Measurements from ENCODE around the gene ZNF22. TPM values are rescaled to one million over a fixed set of nuclear protein-coding genes. Genes with fewer than 3 reads are reported as not detected.
A peak's percentile ranks its signal among the peaks of the same experiment; 100 is the strongest.

Gene ZNF22
- total RNA-seq, 1 experiment from 2014 or later: 13.5 TPM

DNA sequence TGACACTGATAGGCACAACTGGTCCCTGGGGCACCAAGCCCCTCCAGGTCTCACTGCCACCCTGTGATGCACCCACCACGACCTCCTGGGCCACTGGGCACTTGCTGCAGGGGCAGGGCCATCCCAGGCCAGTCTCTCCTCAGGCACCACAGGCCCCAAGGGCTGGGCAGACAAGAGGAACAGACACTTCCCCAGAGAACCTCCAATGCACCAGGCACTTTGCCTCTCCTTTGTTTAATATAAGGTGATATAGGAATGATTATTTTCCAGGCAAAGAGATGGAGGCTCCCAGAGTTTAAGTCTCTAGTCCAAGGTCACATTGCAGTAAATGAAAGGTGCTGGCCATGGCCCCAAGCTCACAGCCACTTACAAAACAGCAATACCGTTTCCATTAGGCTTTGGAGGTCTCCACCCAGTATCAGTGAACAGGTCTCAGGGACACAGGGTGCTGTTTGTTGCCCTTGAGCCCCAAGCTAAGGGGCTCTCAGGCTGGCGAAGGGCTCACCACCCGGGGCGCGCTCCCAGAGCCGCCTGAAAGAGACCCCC is 26.6 kb upstream of the ZNF22 start:
- TF ChIP-seq RAD21 (IDR thresholded peaks at IDR 0.05; ENCODE audit: low read depth) (no peak), EZH2 (IDR thresholded peaks at IDR 0.05) (no peak), JUND (IDR thresholded peaks at IDR 0.05) (no peak), EGR1 (IDR thresholded peaks at IDR 0.05; ENCODE audit: low read depth) (no peak), POLR2A (IDR thresholded peaks at IDR 0.05; ENCODE audit: borderline replicate concordance, extremely low read depth, insufficient read depth, insufficient read length) (no peak), SRF (IDR thresholded peaks at IDR 0.05; ENCODE audit: low read depth) (no peak), FOSL1 (IDR thresholded peaks at IDR 0.05; ENCODE audit: low read depth) (no peak), ZNF274 (IDR thresholded peaks at IDR 0.05; ENCODE audit: low read depth, low read length) (no peak), SP1 (IDR thresholded peaks at IDR 0.05; ENCODE audit: low read depth) (no peak), CBX3 (IDR thresholded peaks at IDR 0.05; ENCODE audit: low read depth) (no peak)
- TF ChIP-seq, protein P1, sequence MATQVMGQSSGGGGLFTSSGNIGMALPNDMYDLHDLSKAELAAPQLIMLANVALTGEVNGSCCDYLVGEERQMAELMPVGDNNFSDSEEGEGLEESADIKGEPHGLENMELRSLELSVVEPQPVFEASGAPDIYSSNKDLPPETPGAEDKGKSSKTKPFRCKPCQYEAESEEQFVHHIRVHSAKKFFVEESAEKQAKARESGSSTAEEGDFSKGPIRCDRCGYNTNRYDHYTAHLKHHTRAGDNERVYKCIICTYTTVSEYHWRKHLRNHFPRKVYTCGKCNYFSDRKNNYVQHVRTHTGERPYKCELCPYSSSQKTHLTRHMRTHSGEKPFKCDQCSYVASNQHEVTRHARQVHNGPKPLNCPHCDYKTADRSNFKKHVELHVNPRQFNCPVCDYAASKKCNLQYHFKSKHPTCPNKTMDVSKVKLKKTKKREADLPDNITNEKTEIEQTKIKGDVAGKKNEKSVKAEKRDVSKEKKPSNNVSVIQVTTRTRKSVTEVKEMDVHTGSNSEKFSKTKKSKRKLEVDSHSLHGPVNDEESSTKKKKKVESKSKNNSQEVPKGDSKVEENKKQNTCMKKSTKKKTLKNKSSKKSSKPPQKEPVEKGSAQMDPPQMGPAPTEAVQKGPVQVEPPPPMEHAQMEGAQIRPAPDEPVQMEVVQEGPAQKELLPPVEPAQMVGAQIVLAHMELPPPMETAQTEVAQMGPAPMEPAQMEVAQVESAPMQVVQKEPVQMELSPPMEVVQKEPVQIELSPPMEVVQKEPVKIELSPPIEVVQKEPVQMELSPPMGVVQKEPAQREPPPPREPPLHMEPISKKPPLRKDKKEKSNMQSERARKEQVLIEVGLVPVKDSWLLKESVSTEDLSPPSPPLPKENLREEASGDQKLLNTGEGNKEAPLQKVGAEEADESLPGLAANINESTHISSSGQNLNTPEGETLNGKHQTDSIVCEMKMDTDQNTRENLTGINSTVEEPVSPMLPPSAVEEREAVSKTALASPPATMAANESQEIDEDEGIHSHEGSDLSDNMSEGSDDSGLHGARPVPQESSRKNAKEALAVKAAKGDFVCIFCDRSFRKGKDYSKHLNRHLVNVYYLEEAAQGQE (IDR thresholded peaks at IDR 0.05; ENCODE audit: low read depth): no peak
- Histone ChIP-seq H3K4me2 (ENCODE audit: low read length) (peak overlapping the region; percentile 80), H4K20me1 (ENCODE audit: insufficient read depth) (no peaks in the 10 kb centered on the region), H3K4me3 (replicated peaks in 1 of 2; ENCODE audit: low read depth in 1 of 2, low read length in 2 of 2) (peak overlapping the region; percentile 35 to 54; a peak in 3 of 4 replicates), H3K9me3 (ENCODE audit: control insufficient read depth in 1 of 2, insufficient read depth in 1 of 2, low read depth in 1 of 2, low read length in 2 of 2) (no peaks in the 10 kb centered on the region), H3K9me2 (ENCODE audit: insufficient read depth) (no peaks in the 10 kb centered on the region), H3K27ac (ENCODE audit: low read depth, low read length) (peak overlapping the region; percentile 54; the same call in 1 of the 2 replicates), H3K79me2 (ENCODE audit: insufficient read depth, low read length) (no peaks in the 10 kb centered on the region), H3K36me3 (ENCODE audit: control insufficient read depth in 1 of 2, insufficient read depth in 2 of 2, low read length in 2 of 2) (no peaks in the 10 kb centered on the region), H3K4me1 (ENCODE audit: control insufficient read depth in 1 of 2, insufficient read depth in 2 of 2, low read length in 2 of 2) (peaks cover 27 to 39% of the 10 kb centered on the region in 2 experiments), H2AFZ (ENCODE audit: low read depth, low read length, poor library complexity, severe bottlenecking) (peak overlapping the region; percentile 37), H3K9ac (ENCODE audit: low read length) (peak overlapping the region; percentile 53), H3K27me3 (ENCODE audit: insufficient read depth, low read length) (no peaks in the 10 kb centered on the region)
- ChIA-PET RAD21 (ENCODE audit: low non-redundant PET in 1 of 2, low total read pairs in 2 of 2, uncharacterized antibody in 2 of 2, unreplicated experiment in 2 of 2) (no interaction called here), CTCF (interaction anchor here (1.0 kb wide), 1 partner anchor 41 kb away, joined by 3 read pairs; no protein-coding TSS in a partner anchor), POLR2A (no interaction called here)
- intact Hi-C loops (cut with micrococcal nuclease): no loop called here
- ATAC-seq (no peak), DNase-seq (ENCODE audit: low read depth, low spot score) (no peak)
- BruUV-seq (replicated peaks): no TSS peak
